ENCODE results near the gene ZNF367. TPM values are rescaled to one million over a fixed set of nuclear protein-coding genes. Genes with fewer than 3 reads are reported as not detected.

ZNF367 gene
- total and polyA plus RNA-seq, 2 donors (not counting 3 experiments of a cell fraction or from before 2014, with no cell fraction given) = 1.7 to 10.0 TPM

DNA sequence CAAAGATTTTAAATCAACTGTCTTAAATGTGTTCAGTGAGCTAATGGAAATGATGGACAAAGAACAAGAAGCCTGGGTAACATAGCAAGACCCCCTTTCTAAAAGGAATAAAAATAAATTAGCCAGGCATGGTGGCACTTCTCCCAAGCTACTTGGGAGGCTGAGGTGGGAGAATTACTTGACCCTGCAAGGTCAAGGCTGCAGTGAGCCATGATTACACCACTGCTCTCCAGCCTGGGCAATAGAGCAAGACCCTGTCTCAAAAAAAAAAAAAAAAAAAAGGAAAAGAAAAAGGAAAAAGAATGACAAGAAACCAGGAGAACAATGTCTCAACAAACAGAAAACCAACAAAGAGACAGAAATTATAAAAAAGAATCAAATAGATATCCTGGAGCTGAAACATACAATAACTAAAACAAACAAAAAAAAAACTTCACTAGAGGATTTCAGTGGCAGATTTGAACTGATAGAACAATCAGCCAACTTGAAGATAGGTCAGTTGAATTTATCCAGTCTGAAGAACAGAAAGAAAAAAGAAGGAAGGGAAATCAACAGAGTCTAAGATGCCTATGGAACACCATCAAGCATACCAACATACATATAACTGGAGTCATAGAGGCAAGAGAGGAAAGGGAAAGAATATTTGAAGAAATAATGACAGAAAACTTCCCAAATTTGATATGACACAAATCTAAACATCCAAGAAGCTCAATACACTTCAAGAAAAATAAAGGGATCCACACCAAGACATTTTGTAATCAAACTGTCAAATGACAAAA, 17.8 kb downstream of the ZNF367 start:
- Histone ChIP-seq H4K20me1 (replicated peaks; ENCODE audit: control insufficient read depth, extremely low read depth, insufficient read depth, low read length) (no peaks in the 10 kb centered on the region), H3K27me3 (ENCODE audit: control insufficient read depth in 2 of 2, insufficient read depth in 2 of 2, low read length in 2 of 2) (no peaks in the 10 kb centered on the region), H3K9ac (replicated peaks; ENCODE audit: extremely low read depth, insufficient read depth, low read length) (no peak overlapping the region), H2AFZ (ENCODE audit: low read depth, low read length) (no peak overlapping the region), H3K4me2 (ENCODE audit: insufficient read depth, low read length) (no peak overlapping the region), H3K4me3 (replicated peaks in 1 of 3; ENCODE audit: insufficient read depth in 1 of 3, low read depth in 1 of 3, low read length in 3 of 3) (no peak overlapping the region), H3K79me2 (ENCODE audit: control insufficient read depth, insufficient read depth, low read length) (peaks cover 47% of the 10 kb centered on the region), H3K36me3 (ENCODE audit: control insufficient read depth in 2 of 2, extremely low read depth in 1 of 2, insufficient read depth in 2 of 2, low read length in 2 of 2) (no peaks in the 10 kb centered on the region), H3K4me1 (ENCODE audit: control insufficient read depth, extremely low read depth, insufficient read depth, low read length) (peaks cover 9% of the 10 kb centered on the region), H3K9me1 (replicated peaks; ENCODE audit: control insufficient read depth, extremely low read depth, insufficient read depth, low read length) (no peaks in the 10 kb centered on the region), H3K27ac (ENCODE audit: insufficient read depth, low read depth, low read length) (no peak overlapping the region), H3K9me3 (replicated peaks; ENCODE audit: control insufficient read depth, insufficient read depth, low read length) (no peaks in the 10 kb centered on the region)
- POLR2A ChIA-PET = no interaction called here
- dilution Hi-C loops (cut with MboI; ENCODE audit: extremely low pct_ligation_motif_present, low sequenced_read_pairs) (no loop called here), intact Hi-C loops (cut with micrococcal nuclease) (no loop called here)
- DNase-seq (ENCODE audit: low read depth, low spot score) (no peak), FAIRE-seq (no peak)
- CTCF ChIA-PET = no interaction called here
- TF ChIP-seq POLR2AphosphoS5 (IDR thresholded peaks at IDR 0.05; ENCODE audit: insufficient read depth, low read depth, low read length) (no peak), MYC (IDR thresholded peaks at IDR 0.05; ENCODE audit: low read depth, low read length) (no peak), POLR2A (IDR thresholded peaks at IDR 0.05; ENCODE audit: low read depth, low read length) (no peak), JUN (IDR thresholded peaks at IDR 0.05; ENCODE audit: borderline replicate concordance, insufficient read depth, insufficient read length, low read depth) (no peak)
- BruUV-seq (replicated peaks) = no TSS peak

DNA sequence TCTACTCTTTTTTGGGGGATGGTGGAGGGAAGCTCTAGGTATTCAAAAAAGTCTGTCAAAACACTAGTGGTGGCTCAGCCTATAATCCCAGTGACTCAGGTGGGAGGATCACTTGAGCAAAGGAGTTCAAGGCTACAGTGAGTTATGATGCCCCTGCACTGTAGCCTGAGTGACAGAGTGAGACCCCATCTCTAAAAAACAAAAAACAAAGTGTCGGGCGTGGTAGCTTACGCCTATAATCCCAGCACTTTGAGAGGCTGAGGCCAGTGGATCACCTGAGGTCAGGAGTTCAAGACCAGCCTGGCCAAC, 18.9 kb downstream of the ZNF367 start:
- no peak for DNase-seq (ENCODE audit: low read depth, low spot score)
- no peak overlapping the region for H3K4me3 ChIP-seq (replicated peaks in 1 of 3; ENCODE audit: insufficient read depth in 1 of 3, low read depth in 1 of 3, low read length in 3 of 3)
- intact Hi-C loops (cut with micrococcal nuclease) = no loop called here
- dilution Hi-C loops (cut with MboI; ENCODE audit: extremely low pct_ligation_motif_present, low sequenced_read_pairs) = no loop called here
- FAIRE-seq = no peak
- H3K79me2 ChIP-seq (ENCODE audit: control insufficient read depth, insufficient read depth, low read length) = peaks cover 39% of the 10 kb centered on the region
- H3K9me3 ChIP-seq (replicated peaks; ENCODE audit: control insufficient read depth, insufficient read depth, low read length) = no peaks in the 10 kb centered on the region
- H3K4me1 ChIP-seq (ENCODE audit: control insufficient read depth, extremely low read depth, insufficient read depth, low read length) = peaks cover 9% of the 10 kb centered on the region
- no peaks in the 10 kb centered on the region for H3K9me1 ChIP-seq (replicated peaks; ENCODE audit: control insufficient read depth, extremely low read depth, insufficient read depth, low read length)
- no peaks in the 10 kb centered on the region for H4K20me1 ChIP-seq (replicated peaks; ENCODE audit: control insufficient read depth, extremely low read depth, insufficient read depth, low read length)
- CTCF ChIA-PET = interaction anchor here (1.0 to 1.4 kb wide), 2 partner anchors 11 to 72 kb away, joined by 3 to 8 read pairs; no protein-coding TSS in a partner anchor
- POLR2A ChIA-PET = no interaction called here
- H3K27ac ChIP-seq (ENCODE audit: insufficient read depth, low read depth, low read length) = peak overlapping the region; percentile 41
- peak overlapping the region; percentile 71 for H2AFZ ChIP-seq (ENCODE audit: low read depth, low read length)
- no peak for TF ChIP-seq FOS (IDR thresholded peaks at IDR 0.05; ENCODE audit: borderline replicate concordance, insufficient read depth, low read length)
- TF ChIP-seq, protein P1, sequence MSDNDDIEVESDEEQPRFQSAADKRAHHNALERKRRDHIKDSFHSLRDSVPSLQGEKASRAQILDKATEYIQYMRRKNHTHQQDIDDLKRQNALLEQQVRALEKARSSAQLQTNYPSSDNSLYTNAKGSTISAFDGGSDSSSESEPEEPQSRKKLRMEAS (IDR thresholded peaks at IDR 0.05; ENCODE audit: insufficient read depth, insufficient read length) = no peak
- TF ChIP-seq MYC (IDR thresholded peaks at IDR 0.05; ENCODE audit: low read depth, low read length) = no peak
- TF ChIP-seq, protein P2, sequence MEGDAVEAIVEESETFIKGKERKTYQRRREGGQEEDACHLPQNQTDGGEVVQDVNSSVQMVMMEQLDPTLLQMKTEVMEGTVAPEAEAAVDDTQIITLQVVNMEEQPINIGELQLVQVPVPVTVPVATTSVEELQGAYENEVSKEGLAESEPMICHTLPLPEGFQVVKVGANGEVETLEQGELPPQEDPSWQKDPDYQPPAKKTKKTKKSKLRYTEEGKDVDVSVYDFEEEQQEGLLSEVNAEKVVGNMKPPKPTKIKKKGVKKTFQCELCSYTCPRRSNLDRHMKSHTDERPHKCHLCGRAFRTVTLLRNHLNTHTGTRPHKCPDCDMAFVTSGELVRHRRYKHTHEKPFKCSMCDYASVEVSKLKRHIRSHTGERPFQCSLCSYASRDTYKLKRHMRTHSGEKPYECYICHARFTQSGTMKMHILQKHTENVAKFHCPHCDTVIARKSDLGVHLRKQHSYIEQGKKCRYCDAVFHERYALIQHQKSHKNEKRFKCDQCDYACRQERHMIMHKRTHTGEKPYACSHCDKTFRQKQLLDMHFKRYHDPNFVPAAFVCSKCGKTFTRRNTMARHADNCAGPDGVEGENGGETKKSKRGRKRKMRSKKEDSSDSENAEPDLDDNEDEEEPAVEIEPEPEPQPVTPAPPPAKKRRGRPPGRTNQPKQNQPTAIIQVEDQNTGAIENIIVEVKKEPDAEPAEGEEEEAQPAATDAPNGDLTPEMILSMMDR (IDR thresholded peaks at IDR 0.05; ENCODE audit: extremely low read depth in 1 of 2, insufficient read depth in 1 of 2, low read depth in 1 of 2, low read length in 2 of 2) = no peak
- TF ChIP-seq POLR2AphosphoS5 (IDR thresholded peaks at IDR 0.05; ENCODE audit: insufficient read depth, low read depth, low read length) = no peak
- no peak for TF ChIP-seq JUN (IDR thresholded peaks at IDR 0.05; ENCODE audit: borderline replicate concordance, insufficient read depth, insufficient read length, low read depth)
- no peak for TF ChIP-seq GATA2 (IDR thresholded peaks at IDR 0.05; ENCODE audit: insufficient read depth, insufficient read length, low read depth, low read length)
- no peak for TF ChIP-seq POLR2A (IDR thresholded peaks at IDR 0.05; ENCODE audit: low read depth, low read length)
- no peak for TF ChIP-seq EZH2 (IDR thresholded peaks at IDR 0.05; ENCODE audit: borderline replicate concordance, low read depth, low read length, severe bottlenecking)
- no peaks in the 10 kb centered on the region for H3K36me3 ChIP-seq (ENCODE audit: control insufficient read depth in 2 of 2, extremely low read depth in 1 of 2, insufficient read depth in 2 of 2, low read length in 2 of 2)
- H3K27me3 ChIP-seq (ENCODE audit: control insufficient read depth in 2 of 2, insufficient read depth in 2 of 2, low read length in 2 of 2) = no peaks in the 10 kb centered on the region
- no peak overlapping the region for H3K9ac ChIP-seq (replicated peaks; ENCODE audit: extremely low read depth, insufficient read depth, low read length)
- peak overlapping the region; percentile 35 for H3K4me2 ChIP-seq (ENCODE audit: insufficient read depth, low read length)
- BruUV-seq (replicated peaks) = no TSS peak

Data from endothelial cell of umbilical vein (primary cell).